ENCODE data around the gene PTGR1.
A peak's percentile ranks its signal among the peaks of the same experiment; 100 is the strongest.
"Not testable (repeated sequence)": the region's sequence is repeated elsewhere in the genome, so short reads cannot be mapped to it uniquely, and the experiment has no call there.

Gene PTGR1

DNA sequence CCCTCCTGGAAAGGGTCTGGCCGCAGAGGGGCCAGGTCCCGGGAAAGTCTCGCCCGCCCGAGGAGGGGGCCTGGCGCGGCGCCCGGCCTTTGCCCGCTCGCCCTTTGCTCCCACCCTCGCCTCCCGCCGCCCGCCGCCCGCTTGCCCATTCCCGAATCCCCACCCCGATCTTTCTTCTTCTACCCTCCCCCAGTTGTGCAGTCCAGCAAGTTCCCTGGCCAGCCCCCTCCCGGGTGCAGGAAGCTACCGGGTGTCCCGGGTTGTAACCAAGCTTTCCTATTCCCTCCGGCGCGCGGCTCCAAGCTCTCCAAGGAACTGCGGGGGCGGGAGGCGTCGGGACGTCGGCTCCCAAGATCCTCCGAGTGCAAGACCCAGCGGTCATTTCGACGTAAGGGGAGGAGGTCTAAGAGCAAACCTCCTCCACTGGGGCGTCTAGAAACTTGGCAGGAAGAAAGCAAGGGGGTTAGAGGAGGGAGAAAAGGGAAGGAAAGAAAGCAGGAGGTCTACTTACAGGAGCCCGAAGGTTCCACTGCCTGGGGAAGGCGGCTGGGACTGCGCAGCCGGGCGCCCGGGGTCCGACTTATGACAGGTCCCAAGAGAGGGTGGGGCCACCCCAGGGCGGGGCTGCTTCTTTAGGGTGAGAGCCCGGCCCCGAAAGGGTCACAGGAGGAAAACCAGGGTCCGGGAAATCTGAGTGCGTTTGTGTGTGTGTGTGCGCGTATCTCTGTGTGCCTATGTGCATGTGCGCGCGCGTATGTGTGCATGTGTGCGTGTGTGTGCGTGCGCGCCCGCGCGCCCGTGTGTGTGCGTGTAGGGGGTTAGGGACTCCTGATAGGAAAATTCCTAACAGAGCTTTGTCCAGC is at the start of gene PTGR1:
PTGR1 (minus strand) TSS at position 556 of the 863 bp plus-strand sequence. CDS start 2,225 bp downstream, outside the sequence.
- DNase-seq = peak; percentile 69

DNA sequence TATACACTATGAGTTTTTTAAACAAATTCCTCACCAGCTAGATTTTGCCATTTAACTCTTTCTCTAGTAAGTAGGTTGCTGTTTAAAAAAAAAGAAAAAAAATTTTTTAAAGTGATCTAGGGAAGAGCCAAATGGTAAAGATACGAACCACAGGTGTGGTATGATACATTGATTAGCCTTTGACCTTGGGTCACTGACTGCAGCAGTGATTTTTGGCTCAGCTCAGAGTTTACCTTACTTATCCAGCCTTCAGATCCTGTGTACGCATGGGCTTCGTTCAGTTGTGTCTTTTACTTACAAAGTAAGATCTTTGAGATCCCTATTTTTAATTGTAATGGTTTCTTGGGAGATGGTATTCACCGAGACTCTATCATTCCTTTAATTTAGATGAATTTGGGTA is 49.6 kb upstream of the PTGR1 start:
- DNase-seq = no peak

DNA sequence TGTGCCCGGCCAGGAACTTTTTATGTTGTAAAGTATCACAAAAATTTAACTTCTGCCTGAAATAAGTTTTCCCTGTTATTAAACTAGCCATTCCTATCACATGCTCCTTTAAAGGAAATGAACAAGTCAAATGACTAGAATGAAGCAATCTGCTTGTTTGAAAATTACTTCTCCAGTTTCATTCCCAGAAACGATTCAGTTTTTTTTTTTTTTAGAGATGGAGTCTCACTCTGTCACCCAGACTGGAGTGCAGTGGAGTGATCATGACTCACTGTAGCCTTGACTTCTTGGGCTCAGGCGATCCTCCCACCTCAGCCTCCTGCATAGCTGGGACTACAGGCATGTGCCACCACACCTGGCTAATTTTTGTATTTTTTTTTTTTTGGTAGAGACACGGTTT is 48.6 kb upstream of the PTGR1 start:
- DNase-seq = no peak

DNA sequence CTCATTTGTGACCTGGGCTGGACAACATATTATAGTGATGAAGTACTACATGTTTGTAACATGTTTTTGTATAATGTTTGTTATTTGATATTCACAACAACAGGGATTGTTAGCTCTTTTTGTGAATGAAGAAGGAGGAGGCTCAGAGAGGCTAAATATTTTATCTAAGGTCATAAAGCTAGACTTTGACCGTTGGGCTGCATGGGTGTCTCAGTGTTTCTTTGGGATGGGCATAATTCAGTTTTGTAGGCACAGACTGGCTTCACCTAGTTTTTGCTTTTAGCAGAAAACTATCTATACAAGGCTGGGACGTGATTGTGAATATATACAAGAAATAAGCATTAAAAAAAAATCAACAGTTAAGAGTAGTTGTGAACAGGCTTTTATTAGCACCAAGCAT is 47.0 kb upstream of the PTGR1 start:
- DNase-seq = no peak

- DNase-seq = no peak
These were observed 46.4 kb upstream of the PTGR1 start for GRCh38 chr9:111645806-111646205.

DNA sequence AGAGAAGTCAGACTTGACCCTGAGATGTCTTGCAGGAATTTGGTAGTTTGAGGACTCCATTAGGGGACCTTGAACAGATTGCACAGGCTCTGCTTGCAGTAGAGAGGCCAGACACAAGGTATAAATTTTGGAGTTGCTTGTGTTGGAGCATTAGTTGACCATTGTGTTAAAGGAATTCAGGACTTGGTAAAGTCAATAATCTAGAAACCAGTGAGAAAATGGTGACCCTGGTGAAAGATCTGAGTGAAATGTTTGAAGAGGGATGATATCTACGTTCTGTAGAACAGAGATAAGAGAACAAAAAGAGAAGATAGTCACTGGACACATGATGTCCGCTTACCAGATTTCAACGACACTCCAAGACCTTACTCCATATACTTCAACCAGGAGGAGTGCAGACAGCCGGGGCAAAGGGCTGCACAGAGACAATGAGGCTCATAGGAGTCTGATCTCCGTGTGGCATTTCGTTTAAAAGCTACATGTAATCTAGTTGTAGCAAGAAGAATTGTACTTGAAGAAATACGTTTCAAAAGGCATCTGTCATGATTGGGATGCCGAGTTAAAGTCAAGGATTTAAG is 44.8 kb upstream of the PTGR1 start:
- no peak for DNase-seq

DNA sequence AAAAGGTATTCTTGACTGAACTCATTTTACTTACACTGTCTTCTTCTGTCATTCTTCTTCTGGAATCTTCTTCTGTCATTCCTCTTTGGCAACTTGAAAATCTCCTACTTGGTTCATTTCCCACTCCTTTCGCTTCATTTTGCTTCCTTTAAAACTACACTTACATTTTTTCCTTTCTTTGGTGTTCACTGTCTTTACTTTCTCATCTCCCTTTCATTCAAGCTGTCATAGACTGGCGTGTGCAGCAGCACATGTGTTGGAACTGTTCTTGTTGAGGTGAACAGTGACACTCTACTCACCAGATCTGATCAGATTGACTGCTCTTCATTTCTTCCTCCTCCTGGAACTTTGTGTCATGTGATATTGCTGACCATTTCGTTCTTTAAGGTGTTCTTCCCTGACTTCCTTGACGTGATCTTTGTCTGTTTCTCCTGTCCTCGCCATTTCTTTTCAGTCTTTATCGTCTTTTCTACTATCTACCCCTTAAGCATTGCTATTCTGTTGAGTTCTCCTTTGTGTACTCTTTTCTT is 38.0 kb upstream of the PTGR1 start:
- no peak for DNase-seq

DNA sequence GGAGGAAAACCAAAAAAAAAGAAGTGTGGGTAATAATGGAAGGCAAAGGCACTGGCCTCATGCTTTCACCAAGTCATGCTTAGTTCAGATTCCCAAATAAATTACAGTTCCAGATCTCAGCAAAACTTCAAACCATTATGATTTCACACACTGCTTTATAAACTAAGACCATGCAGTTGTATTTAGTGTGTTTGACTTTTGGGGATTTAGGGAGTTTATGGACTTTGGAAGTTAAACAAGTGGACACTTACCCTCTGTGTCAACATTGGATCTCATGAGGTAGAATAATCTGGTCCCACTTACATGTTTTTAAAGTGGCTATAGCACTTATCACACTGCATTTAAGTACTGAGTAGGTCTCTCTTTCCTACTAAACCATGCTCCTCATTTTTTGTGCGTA is 35.4 kb upstream of the PTGR1 start:
- no peak for DNase-seq

GRCh38 chr9:111633389-111633736 is 33.9 kb upstream of the PTGR1 start:
- DNase-seq = no peak

DNA sequence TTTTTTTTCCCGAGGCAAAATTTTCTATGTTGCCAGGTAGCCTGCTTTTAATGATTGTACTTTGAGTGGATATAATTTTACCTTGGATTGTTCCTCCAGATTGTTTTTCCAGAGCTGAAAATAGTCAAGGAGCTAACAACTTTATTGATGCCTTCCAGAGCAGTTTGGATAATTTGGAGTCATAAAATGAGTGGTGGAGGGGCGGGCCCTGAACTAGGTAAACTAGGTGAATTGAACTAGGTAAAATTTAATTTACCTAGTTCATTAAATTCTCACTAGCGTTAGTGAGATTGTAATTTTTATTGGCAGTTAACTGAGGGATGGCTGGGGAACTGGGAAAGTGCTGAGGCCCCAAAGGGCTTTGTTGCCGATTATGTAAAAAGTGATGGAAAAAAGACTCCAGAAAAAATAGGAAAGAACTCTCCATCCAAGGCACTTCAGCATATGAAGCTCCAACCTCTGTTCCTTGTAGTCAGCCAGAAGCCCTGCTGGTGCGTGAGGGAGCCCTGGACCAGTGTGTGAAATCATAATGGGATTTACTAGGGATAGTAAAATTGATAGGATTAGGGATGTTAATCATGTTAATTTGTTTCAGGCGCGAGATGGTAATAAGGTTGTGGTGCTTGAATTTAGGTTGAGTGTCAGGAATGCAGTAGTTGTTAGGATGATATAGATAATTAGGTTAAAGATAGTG is 33.4 kb upstream of the PTGR1 start:
- no peak for DNase-seq

GRCh38 chr9:111632060-111632459 is 32.6 kb upstream of the PTGR1 start:
- no peak for DNase-seq

- DNase-seq = peak; percentile 96
These were observed 31.9 kb upstream of the PTGR1 start, which contains the start of gene DNAJC25 for GRCh38 chr9:111631214-111631971. DNAJC25 (plus strand) TSS chr9:111631334; CDS start chr9:111631408, 74 bp downstream.

- DNase-seq = no peak
These were observed 31.4 kb upstream of the PTGR1 start for GRCh38 chr9:111630964-111631213.

- DNase-seq = no peak
These were observed 30.9 kb upstream of the PTGR1 start for GRCh38 chr9:111630182-111630963.

- no peak for DNase-seq
These were observed 29.0 kb upstream of the PTGR1 start for GRCh38 chr9:111628411-111628810.

DNA sequence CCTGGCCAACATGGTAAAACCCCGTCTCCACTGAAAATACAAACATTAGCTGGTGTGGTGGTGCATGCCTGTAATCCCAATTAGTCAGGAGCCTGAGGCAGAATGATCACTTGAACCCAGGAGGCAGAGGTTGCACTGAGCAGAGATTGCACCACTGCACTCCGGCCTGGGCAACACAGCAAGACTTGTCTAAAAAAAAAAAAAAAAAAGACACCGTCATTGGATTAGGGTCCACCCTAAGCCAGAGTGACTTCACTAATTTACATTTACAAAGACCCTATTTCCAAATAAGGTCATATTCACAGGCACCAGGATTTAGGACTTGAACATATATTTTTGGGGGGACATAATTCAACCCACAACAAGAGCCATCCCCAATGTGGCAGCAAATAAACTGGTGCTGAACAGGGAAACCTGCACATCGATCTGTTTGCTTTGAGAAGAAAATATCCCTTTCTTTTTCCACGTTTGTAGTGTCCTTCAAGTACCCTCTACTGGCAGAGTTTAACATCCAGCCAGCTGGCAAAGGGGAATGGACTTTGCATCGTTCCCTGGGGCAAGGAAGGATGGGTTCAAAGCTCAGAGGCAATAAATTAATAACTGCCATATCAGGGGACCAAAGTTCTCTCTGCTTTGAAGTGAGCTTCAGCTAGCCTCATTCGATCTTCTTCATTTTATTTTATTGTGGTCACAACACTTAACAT is 28.0 kb upstream of the PTGR1 start:
- DNase-seq = no peak

- no peak for DNase-seq
These were observed 23.2 kb upstream of the PTGR1 start for GRCh38 chr9:111622626-111623025.

GRCh38 chr9:111621895-111622480 is 22.5 kb upstream of the PTGR1 start:
- DNase-seq = no peak

- DNase-seq = not testable (repeated sequence)
These were observed 17.9 kb upstream of the PTGR1 start for GRCh38 chr9:111617349-111617748.

- DNase-seq = no peak
These were observed 16.5 kb upstream of the PTGR1 start for GRCh38 chr9:111615928-111616327.

DNA sequence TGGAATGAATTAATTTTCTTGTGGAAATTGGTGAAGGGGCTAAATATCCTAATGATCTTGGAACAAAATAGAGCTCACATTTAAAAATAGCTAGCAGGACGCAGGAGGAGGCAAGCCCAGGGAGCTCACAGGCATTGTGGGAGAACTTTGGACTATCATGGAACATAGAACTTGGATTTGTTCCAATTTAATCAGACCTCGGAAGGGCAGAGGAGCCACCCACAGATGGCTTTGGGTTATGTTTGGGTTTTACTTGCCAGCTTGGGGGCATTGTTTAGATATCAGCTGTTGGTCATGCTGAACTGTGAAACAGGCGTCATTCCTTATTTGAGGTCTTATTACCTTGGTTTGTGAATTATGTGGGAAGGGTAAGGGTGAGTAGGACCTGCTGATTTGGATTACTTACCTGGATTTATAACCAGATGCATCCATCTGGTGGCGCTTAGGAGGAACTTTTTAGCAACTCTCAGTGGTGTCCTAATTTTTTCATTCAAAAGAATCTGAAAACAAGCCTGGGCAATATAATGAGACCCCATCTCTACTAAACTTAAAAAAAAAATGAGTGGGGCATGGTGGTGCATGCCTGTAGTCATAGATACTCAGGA is 14.1 kb upstream of the PTGR1 start:
- DNase-seq = no peak
